ENCODE measurements around the gene FSIP1. TPM values are rescaled to one million over a fixed set of nuclear protein-coding genes. Genes with fewer than 3 reads are reported as not detected.

The FSIP1 gene
- total RNA-seq, 2 donors from 2014 or later, result 0.77 to 1.7 TPM

- no peak for DNase-seq
- Histone ChIP-seq H3K27ac (ENCODE audit: low read depth, low read length) (no peak overlapping the region), H3K9me3 (ENCODE audit: control insufficient read depth, low read length) (peaks cover 6% of the 10 kb centered on the region), H3K36me3 (ENCODE audit: control insufficient read depth, insufficient read depth, low read length) (no peaks in the 10 kb centered on the region), H3K4me3 (ENCODE audit: low read length) (no peak overlapping the region), H3K27me3 (ENCODE audit: control insufficient read depth, insufficient read depth, low read length, poor library complexity, severe bottlenecking) (no peaks in the 10 kb centered on the region), H3K9ac (ENCODE audit: extremely low read depth, low read length, poor library complexity, severe bottlenecking) (no peak overlapping the region), H3K4me1 (ENCODE audit: control insufficient read depth, insufficient read depth, low read length) (no peaks in the 10 kb centered on the region)
- no peak overlapping the region for H3K4me3 Mint-ChIP-seq
- H3K27ac Mint-ChIP-seq, result no peak overlapping the region
- peaks cover 7% of the 10 kb centered on the region for H3K9me3 Mint-ChIP-seq
- no peak for TF ChIP-seq CTCF (conservative IDR thresholded peaks at IDR 0.05)
- H3K36me3 Mint-ChIP-seq (ENCODE audit: low read depth), result no peaks in the 10 kb centered on the region
- WGBS, 2 experiments (ENCODE audit: insufficient coverage in 1 of 2, insufficient read length in 1 of 2), result 83 to 87% methylated on average over 1 to 3 of the region's 3 CpGs
- no peaks in the 10 kb centered on the region for H3K4me1 Mint-ChIP-seq
- no peaks in the 10 kb centered on the region for H3K27me3 Mint-ChIP-seq (ENCODE audit: insufficient read depth)
Observed at GRCh38 chr15:39657668-39658067, 125.0 kb downstream of the FSIP1 start.

GRCh38 chr15:39657181-39657580 lies 125.5 kb downstream of the FSIP1 start:
- Histone ChIP-seq H3K9me3 (ENCODE audit: control insufficient read depth, low read length) (peaks cover 6% of the 10 kb centered on the region), H3K4me3 (ENCODE audit: low read length) (no peak overlapping the region), H3K27ac (ENCODE audit: low read depth, low read length) (no peak overlapping the region), H3K27me3 (ENCODE audit: control insufficient read depth, insufficient read depth, low read length, poor library complexity, severe bottlenecking) (no peaks in the 10 kb centered on the region), H3K4me1 (ENCODE audit: control insufficient read depth, insufficient read depth, low read length) (no peaks in the 10 kb centered on the region), H3K9ac (ENCODE audit: extremely low read depth, low read length, poor library complexity, severe bottlenecking) (no peak overlapping the region), H3K36me3 (ENCODE audit: control insufficient read depth, insufficient read depth, low read length) (no peaks in the 10 kb centered on the region)
- Mint-ChIP-seq H3K27me3 (ENCODE audit: insufficient read depth) (no peaks in the 10 kb centered on the region), H3K4me3 (no peak overlapping the region), H3K4me1 (no peaks in the 10 kb centered on the region), H3K36me3 (ENCODE audit: low read depth) (no peaks in the 10 kb centered on the region), H3K9me3 (peaks cover 7% of the 10 kb centered on the region), H3K27ac (no peak overlapping the region)
- 60% methylated on average over 1 of the region's 1 CpG; no CpG with 5 or more reads in 1 of the 2 experiments for WGBS, 2 experiments (ENCODE audit: insufficient coverage in 1 of 2, insufficient read length in 1 of 2)
- no peak for DNase-seq
- TF ChIP-seq CTCF (conservative IDR thresholded peaks at IDR 0.05), result no peak

- Histone ChIP-seq H3K36me3 (ENCODE audit: control insufficient read depth, insufficient read depth, low read length) (no peaks in the 10 kb centered on the region), H3K4me1 (ENCODE audit: control insufficient read depth, insufficient read depth, low read length) (no peaks in the 10 kb centered on the region), H3K9me3 (ENCODE audit: control insufficient read depth, low read length) (peaks cover 6% of the 10 kb centered on the region), H3K4me3 (ENCODE audit: low read length) (no peak overlapping the region), H3K27ac (ENCODE audit: low read depth, low read length) (no peak overlapping the region), H3K9ac (ENCODE audit: extremely low read depth, low read length, poor library complexity, severe bottlenecking) (no peak overlapping the region), H3K27me3 (ENCODE audit: control insufficient read depth, insufficient read depth, low read length, poor library complexity, severe bottlenecking) (no peaks in the 10 kb centered on the region)
- Mint-ChIP-seq H3K36me3 (ENCODE audit: low read depth) (no peaks in the 10 kb centered on the region), H3K27ac (no peak overlapping the region), H3K4me3 (no peak overlapping the region), H3K9me3 (peaks cover 7% of the 10 kb centered on the region), H3K27me3 (ENCODE audit: insufficient read depth) (no peaks in the 10 kb centered on the region), H3K4me1 (no peaks in the 10 kb centered on the region)
- TF ChIP-seq CTCF (conservative IDR thresholded peaks at IDR 0.05), result no peak
- no peak for DNase-seq
- WGBS, 2 experiments (ENCODE audit: insufficient coverage in 1 of 2, insufficient read length in 1 of 2), result 90 to 100% methylated on average over 2 to 4 of the region's 4 CpGs
Observed at GRCh38 chr15:39654304-39654703, 128.3 kb downstream of the FSIP1 start.
